Activated T-cell treated with anti-CD3 and anti-CD28 coated beads for 1 hour (primary cell): ENCODE results near the gene SLC26A1.
"Not testable (repeated sequence)": the region's sequence is repeated elsewhere in the genome, so short reads cannot be mapped to it uniquely, and the experiment has no call there.

ENCODE experiments used
- DNase-seq: peaks from one replicate; pipeline ENCODE4 v3.0.0-alpha.2; 2020; ENCODE audit warnings: low read depth

Gene SLC26A1

DNA sequence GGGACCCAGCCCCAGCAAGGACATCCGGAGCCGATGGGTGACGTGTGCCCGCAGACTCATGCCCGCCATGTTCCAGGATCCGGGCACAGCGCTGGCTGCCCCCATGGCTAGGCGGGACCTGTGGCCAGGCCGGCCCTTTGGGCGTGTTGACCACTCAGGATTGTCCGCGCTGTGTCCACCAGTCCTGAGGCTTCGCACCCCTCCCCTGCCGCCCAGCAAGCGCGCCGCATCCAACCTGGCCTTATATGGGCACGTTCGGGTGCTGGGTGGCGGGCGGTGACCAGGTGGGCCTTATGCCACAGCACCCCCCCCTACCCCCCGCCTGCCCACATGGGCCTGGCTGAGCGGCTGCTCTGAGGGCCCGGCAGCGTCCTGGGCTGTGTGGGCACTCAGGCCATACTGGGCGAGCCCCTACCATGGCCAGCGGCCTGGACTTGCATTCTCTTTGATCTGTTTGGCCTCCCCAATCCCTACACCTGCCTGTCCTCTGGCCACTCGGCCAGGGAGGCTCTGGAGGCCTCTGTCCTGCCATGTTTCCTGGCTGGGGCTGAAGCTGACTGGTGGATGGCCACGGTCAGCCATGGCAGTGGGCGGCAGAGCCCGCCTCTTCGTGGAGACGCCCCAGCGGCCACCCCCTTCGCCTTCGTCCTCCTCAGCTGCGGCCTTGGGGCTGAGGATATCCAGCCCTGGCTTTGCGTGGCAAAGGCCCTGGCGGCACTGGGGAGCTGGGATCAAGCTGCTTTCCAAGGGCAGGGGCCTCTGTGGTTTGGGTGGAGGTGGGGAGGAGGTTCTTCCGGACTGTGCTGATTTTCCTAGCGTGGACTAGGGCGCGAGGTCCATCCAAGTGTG lies 20.2 kb upstream of the SLC26A1 start:
- no peak for DNase-seq

GRCh38 chr4:1012034-1012739 lies 19.0 kb upstream of the SLC26A1 start:
- DNase-seq = peak; percentile 25

DNA sequence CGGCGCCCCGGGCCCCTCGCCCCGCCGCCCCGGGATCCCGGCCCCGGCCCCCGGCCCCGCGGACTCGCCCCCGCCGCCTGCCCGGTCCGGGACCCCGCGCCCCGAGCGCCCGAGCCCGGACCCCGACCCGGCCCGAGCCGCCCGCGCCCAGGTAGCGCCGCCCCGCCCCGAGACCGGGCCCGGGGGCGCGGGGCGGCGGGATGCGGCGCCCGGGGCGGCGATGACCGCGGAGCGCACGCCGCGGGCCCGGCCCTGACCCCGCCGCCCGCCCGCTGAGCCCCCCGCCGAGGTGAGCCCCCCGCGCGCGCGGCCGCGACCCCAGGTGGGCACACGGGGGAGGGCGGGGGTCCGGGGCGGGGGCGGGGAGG lies 18.4 kb upstream of the SLC26A1 start:
- DNase-seq = no peak

DNA sequence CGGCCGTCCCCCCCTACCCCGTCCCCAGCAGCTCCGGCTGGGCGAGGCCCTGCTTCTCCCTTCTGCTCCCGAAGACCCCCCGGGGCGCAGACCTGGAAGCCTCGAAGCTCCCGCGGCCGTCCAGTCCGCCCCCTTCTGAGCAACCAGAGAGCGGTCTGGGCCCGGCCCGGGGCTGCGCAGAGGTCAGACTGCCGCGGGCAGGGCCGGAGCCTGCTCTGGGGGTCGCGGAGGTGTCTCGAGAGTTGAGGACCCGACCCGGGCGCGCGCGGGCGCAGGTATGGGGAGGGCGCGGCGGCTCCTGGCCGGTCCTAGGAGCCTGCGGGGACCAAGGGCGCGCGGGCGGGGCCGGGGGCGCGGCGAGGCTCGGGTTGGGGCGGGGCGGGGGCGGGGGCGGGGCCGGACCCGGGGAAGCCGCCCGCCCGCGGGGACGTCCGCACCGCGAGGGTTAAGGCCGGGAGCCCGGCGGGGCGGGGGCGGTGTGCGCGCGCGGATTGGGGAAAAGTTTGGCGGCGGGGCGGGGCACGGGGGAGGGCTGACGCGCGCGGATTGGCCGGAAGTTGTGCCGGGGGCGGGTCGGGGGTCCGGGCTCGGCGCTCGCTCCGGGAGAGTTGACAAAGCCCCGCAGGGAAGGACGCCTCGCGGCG lies 17.9 kb upstream of the SLC26A1 start, which contains the start of gene FGFRL1:
Gene FGFRL1 (plus strand): TSS at position 605 of the 644 bp plus-strand sequence. CDS start 860 bp downstream, outside the sequence.
- peak; percentile 95 for DNase-seq

GRCh38 chr4:1010395-1011021 lies 17.3 kb upstream of the SLC26A1 start:
- DNase-seq = peak; percentile 49

DNA sequence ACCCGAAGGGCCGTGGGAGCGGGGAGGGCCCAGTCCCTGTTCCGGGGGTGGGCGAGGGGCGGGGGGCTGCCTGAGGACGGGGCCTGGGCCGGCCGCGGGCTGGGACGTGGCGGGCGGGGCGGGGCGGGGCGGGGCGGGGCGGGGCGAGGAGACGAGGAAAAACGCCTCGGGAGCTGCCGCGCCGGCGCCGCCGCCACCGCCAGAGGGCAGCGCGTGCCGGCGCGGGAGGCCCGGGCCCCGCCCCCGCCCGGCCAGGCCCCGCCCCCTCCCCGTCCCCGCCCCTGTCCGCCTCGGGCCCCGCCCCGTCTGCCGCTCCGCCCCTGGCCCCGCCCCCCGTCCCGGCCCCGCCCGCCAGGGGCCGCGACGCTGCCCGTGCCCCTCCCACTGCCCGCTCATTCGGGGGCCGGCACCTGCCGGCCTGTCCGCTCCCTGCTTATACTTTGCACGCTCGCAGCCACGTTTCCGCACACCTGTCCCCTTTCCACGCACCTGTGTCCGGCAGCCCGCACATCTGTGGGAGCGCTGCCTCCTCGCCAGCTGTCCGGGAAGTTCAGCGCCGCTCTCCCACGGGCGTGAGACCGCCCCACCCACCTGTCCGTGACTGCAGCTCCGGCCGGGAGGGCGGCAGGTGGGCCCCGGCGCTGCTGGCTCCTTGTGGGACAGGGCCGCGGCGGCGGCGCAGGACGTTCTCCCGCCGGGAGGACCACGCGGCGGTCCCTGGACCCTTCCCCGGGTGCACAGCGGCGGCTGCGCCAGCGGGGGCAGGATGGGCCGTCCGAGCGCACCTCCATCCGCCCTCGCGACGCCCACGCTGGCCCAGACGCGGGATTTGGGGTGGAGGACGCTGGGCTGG lies 16.6 kb upstream of the SLC26A1 start:
- DNase-seq = peak; percentile 70

GRCh38 chr4:1008840-1009541 lies 15.8 kb upstream of the SLC26A1 start:
- DNase-seq = peak; percentile 27

DNA sequence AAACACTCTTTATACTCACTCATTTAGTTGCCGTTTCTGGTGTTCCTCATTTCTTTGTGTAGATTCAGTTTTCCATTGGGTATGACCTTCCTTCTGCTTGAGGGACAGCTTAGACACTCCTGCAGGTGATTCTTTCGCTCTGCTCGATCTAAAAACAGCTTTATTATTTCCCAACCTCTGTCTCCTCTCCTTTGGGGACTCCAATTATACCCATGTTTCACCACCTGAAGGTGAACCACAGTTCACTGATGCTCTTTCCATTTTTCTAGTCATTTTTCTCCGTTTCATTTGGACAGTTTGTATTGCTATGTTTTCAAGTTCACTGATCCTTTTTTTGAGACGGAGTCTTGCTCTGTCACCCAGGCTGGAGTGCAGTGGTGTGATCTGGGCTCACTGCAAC lies 13.7 kb upstream of the SLC26A1 start:
- DNase-seq = no peak

DNA sequence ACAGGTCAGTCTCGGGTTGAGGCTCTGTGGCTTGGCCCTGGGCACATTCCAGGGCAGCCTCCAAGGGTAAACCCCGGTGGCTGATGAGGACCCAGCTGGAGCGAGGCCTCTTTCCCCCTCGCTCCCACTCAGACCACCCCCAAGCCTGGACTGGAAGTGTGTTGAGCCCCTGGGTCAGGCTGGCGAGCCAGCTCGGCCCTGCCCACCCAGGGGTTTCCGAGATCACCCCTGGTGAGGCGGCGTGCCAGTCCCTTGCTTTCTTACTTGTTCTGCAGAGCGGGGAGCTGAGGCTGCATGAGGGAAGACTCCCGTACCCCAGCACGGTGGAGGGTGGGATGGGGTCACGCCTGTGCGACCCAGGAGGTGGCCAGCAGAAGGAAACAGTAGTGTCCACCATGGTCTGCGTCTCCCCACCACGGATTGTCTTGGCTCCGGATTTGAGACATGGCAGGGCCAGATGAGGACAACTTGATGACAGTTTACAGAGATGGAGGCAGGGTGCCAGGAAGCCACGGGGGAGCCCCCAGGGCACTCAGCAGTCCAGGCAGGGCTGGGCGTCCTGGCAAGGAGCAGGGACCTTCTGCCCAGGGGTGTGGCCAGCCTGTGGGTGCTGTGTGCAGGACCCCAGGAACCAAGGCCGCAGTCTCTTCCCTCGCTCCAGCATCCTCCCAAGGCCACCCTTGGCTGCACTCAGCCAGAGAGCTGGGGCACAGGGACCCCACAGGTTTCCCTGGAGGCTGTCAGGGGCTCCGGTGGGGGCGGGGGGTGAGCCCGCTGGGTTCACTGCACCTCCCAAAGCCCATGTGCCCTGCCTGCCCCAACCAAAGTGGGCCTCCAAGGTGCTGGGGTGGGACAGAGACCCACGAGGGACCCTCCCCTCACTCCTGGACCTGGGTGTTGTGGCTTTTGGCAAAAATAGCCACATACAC lies 11.6 kb upstream of the SLC26A1 start:
- no peak for DNase-seq

DNA sequence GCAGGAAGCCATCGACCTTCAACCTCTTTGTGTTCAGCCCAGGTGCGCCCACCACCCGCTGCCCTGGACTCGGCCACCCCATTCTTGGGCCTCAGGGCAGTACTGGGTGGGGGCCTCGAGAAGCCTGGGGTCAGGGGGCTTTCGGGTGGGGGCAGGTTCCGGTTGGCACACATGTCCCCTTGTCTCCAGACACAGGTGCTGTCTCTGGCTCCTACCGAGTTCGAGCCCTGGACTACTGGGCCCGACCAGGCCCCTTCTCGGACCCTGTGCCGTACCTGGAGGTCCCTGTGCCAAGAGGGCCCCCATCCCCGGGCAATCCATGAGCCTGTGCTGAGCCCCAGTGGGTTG lies 10.8 kb upstream of the SLC26A1 start:
- no peak for DNase-seq

GRCh38 chr4:1003271-1004070 lies 10.3 kb upstream of the SLC26A1 start:
- no peak for DNase-seq

DNA sequence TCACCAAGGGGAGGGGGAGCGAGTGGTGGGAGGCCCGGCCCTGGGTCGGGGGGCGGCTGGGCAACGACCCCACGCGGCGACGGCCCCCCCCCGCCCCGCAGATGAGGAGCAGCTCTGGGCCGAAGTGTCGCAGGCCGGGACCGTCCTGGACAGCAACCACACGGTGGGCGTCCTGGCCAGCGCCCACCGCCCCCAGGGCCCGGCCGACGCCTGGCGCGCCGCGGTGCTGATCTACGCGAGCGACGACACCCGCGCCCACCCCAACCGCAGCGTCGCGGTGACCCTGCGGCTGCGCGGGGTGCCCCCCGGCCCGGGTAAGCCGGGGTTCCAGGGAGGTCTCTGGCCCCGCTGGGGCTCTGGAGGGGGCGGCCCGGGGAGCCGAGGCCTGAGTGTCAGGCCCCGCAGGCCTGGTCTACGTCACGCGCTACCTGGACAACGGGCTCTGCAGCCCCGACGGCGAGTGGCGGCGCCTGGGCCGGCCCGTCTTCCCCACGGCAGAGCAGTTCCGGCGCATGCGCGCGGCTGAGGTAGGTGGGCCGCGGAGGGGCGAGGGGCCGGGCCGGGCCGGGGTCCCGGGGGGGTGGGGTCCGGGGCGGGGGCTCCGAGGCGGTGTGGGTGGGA lies 9.5 kb upstream of the SLC26A1 start:
- no peak for DNase-seq

- no peak for DNase-seq
Measured at GRCh38 chr4:1002131-1002630, 9.0 kb upstream of the SLC26A1 start.

DNA sequence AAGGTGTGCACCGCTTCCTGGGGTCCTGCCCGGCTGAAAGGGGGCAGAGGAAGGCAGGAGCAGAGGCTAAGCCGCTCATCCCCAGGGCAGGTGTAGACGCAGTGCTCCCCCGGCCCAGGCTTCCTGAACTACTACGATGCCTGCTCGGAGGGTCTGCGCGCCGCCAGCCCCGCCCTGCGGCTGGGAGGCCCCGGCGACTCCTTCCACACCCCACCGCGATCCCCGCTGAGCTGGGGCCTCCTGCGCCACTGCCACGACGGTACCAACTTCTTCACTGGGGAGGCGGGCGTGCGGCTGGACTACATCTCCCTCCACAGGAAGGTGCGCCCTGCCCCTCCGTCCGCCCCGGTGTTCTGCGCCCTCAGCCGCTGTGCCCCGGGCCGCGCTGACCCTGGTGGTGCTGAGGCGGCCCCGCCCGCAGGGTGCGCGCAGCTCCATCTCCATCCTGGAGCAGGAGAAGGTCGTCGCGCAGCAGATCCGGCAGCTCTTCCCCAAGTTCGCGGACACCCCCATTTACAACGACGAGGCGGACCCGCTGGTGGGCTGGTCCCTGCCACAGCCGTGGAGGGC lies 8.4 kb upstream of the SLC26A1 start:
- no peak for DNase-seq

DNA sequence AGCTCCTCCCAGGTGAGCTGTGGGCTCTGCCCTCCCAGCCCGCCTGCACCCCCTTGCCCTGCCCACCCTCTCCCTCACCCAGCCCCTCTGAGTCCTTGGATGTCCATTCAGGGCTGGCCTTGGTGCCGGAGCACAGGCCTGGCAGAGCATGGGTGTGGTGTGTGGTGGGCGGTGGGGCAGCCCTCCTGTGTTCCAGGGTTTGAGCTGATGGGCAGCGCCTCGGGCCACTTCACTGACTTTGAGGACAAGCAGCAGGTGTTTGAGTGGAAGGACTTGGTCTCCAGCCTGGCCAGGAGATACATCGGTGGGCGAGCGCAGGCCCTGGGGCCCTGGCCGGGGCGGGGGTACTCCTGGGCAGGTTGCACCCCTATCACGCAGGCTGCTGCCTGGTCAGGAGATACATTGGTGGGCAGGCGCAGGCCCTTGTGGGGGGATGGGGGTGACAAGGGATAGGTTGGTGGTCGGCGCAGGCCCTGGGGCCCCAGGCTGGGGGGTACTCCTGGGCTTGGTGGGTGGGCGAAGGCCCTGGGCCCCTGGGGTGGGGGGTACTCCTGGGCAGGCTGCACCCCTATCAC lies 7.6 kb upstream of the SLC26A1 start:
- no peak for DNase-seq

DNA sequence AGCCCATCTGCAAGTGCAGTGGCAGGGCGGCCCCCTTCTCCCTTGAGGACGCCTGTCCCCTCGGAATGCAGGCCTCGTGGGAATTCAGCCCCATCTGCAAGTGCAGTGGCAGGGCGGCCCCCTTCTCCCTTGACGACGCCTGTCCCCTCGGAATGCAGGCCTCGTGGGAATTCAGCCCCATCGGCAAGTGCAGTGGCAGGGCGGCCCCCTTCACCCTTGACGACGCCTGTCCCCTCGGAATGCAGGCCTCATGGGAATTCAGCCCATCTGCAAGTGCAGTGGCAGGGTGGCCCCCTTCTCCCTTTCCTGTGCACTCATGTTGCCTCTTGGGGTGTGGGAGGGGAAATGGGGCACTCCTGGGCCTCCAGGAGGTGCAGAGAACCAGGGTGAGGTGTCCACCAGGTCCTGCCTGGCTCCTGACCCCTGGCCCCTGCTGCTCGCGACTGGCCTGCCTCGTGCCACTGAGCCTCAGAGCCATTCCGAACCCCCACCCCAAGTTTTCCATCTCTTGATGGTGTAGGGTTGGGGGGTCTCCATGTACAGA lies 6.8 kb upstream of the SLC26A1 start:
- DNase-seq = no peak

DNA sequence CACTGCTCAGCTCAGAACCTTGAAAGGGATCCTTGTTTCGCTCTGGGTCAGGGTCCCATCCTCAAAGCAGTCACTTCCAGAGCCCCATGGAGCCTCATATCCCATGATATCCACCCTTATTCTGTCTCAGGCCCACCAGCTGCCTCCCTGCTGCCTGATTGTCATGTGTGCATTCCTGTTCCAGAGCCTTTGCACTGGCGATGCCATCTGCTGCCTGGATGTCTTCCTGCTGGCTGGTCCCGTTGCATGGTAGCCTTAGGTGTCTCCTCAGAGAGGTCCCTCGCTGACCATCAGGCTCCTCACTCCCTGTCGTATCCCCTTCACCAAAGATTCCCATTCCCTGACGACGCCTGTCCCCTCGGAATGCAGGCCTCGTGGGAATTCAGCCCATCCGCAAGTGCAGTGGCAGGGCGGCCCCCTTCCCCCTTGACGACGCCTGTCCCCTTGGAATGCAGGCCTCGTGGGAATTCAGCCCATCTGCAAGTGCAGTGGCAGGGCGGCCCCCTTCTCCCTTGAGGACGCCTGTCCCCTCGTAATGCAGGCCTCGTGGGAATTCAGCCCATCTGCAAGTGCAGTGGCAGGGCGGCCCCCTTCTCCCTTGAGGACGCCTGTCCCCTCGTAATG lies 6.1 kb upstream of the SLC26A1 start:
- DNase-seq = not testable (repeated sequence)
